B cell (primary cell): ENCODE measurements around the gene CSTF3. TPM values are rescaled to one million over a fixed set of nuclear protein-coding genes. Genes with fewer than 3 reads are reported as not detected.
A peak's percentile ranks its signal among the peaks of the same experiment; 100 is the strongest.

Source experiments
- ATAC-seq: fragments of 200-7000 bp; cut with Tn5 transposase; one replicate; pipeline ENCODE4 v1.10.0; 2021; ENCODE audit warnings: low read depth, mild to moderate bottlenecking, moderate number of reproducible peaks, moderate library complexity
- CTCF ChIA-PET: fragments of 350-600 bp; sonication (Branson Sonifier 250); formaldehyde crosslinking; loops from one replicate; lab custom pipeline; 2021; ENCODE audit warnings: antibody characterized with exemption, inconsistent platforms; lab: Charles Lee
- POLR2A ChIA-PET: fragments of 350-600 bp; sonication (Branson Sonifier 250); formaldehyde crosslinking; loops from one replicate; lab custom pipeline; 2021; ENCODE audit warnings: antibody characterized with exemption; lab: Charles Lee
- DNase-seq: peaks from one replicate; pipeline ENCODE4 v3.0.0; 2013
- H2AFZ ChIP-seq: 2 replicates; pipeline ENCODE4 v1.6.1; 2012; ENCODE audit warnings: mild to moderate bottlenecking, low read depth, low read length; ENCODE audit not compliant: insufficient read depth, poor library complexity, severe bottlenecking
- H3K27ac ChIP-seq, 2 donors: 1 replicate in 1 of 2; 2 replicates in 1 of 2; pipeline ENCODE4 v1.5.1; 2012 to 2013; ENCODE audit warnings: low read length in 2 of 2, mild to moderate bottlenecking in 2 of 2, moderate library complexity in 1 of 2
- H3K27me3 ChIP-seq, 4 experiments: fragments of 200-600 bp in 1 of 4; sonication (generic) in 1 of 4; replicated peaks in 1 of 4; 1 replicate in 2 of 4; 2 replicates in 2 of 4; pipeline versions ENCODE4 v1.6.1 to v1.7.0; 2013 to 2016; ENCODE audit warnings: low read length in 3 of 4, mild to moderate bottlenecking in 2 of 4, mixed read lengths in 1 of 4, moderate library complexity in 1 of 4; ENCODE audit not compliant: insufficient read depth in 4 of 4, control insufficient read depth in 3 of 4; ENCODE audit errors: control extremely low read depth in 1 of 4
- H3K36me3 ChIP-seq, 2 experiments: replicated peaks in 1 of 2; 1 replicate in 1 of 2; 2 replicates in 1 of 2; pipeline versions ENCODE4 v1.6.1 to v1.7.1; 2013; ENCODE audit warnings: low read length in 1 of 2; ENCODE audit not compliant: insufficient read depth in 2 of 2, control insufficient read depth in 1 of 2; ENCODE audit errors: control extremely low read depth in 1 of 2, extremely low read depth in 1 of 2
- H3K4me1 ChIP-seq, 2 donors: fragments of 200-600 bp in 1 of 2; sonication (generic) in 1 of 2; 1 replicate in 1 of 2; 2 replicates in 1 of 2; pipeline versions ENCODE4 v1.5.1 to v1.6.1; 2013 to 2017; ENCODE audit warnings: low read length in 2 of 2; ENCODE audit not compliant: control insufficient read depth in 2 of 2, insufficient read depth in 2 of 2
- H3K4me2 ChIP-seq: replicated peaks from 2 replicates; pipeline ENCODE3; 2012; ENCODE audit warnings: mild to moderate bottlenecking, low read depth, low read length; ENCODE audit not compliant: poor library complexity, severe bottlenecking
- H3K4me3 ChIP-seq, 5 experiments: fragments of 200-600 bp in 1 of 5; sonication (generic) in 1 of 5; 1 replicate in 3 of 5; 2 replicates in 2 of 5; pipeline versions ENCODE4 v1.5.1 to v1.7.0; 2011 to 2016; ENCODE audit warnings: low read length in 4 of 5, mild to moderate bottlenecking in 4 of 5, low read depth in 2 of 5, control low read depth in 1 of 5, moderate library complexity in 1 of 5; ENCODE audit not compliant: insufficient read depth in 1 of 5; ENCODE audit errors: control extremely low read depth in 1 of 5, extremely low read depth in 1 of 5
- H3K79me2 ChIP-seq: fragments of 200-600 bp; sonication (generic); one replicate; pipeline ENCODE4 v1.6.0; 2016; ENCODE audit warnings: low read length; ENCODE audit not compliant: control insufficient read depth, insufficient read depth
- H3K9ac ChIP-seq: fragments of 200-600 bp; sonication (generic); 2 replicates; pipeline ENCODE4 v1.6.1; 2017; ENCODE audit warnings: mild to moderate bottlenecking, low read length, moderate library complexity
- H3K9me3 ChIP-seq, 3 donors: one replicate each; pipeline versions ENCODE4 v1.6.1 to v1.7.1; 2013; ENCODE audit warnings: low read length in 2 of 3; ENCODE audit not compliant: control insufficient read depth in 2 of 3, insufficient read depth in 1 of 3; ENCODE audit errors: control extremely low read depth in 1 of 3
- H4K20me1 ChIP-seq: 2 replicates; pipeline ENCODE4 v1.6.0; 2012; ENCODE audit warnings: mild to moderate bottlenecking, low read length; ENCODE audit not compliant: insufficient read depth, control insufficient read depth, poor library complexity, severe bottlenecking
- H3K27ac Mint-ChIP-seq: one replicate; pipeline ENCODE4 v1.8.0; 2021; ENCODE audit warnings: mixed read lengths
- H3K27me3 Mint-ChIP-seq: one replicate; pipeline ENCODE4 v1.8.0; 2021; ENCODE audit warnings: mixed read lengths
- H3K4me1 Mint-ChIP-seq: one replicate; pipeline ENCODE4 v1.8.0; 2021; ENCODE audit warnings: mixed read lengths
- H3K4me3 Mint-ChIP-seq: one replicate; pipeline ENCODE4 v1.8.0; 2021; ENCODE audit warnings: mixed read lengths
- H3K9me3 Mint-ChIP-seq: one replicate; pipeline ENCODE4 v1.8.0; 2022; ENCODE audit warnings: mixed read lengths; ENCODE audit not compliant: insufficient read depth
- CTCF ChIP-seq: fragments of 200-600 bp; IDR thresholded peaks from one replicate; pipeline ENCODE4 v1.8.0; 2022; ENCODE audit warnings: antibody characterized with exemption, mild to moderate bottlenecking
- EZH2 ChIP-seq: IDR thresholded peaks from 2 replicates; pipeline ENCODE4 v1.6.1; 2012; ENCODE audit warnings: borderline replicate concordance, low read depth, mild to moderate bottlenecking, moderate library complexity, low read length; ENCODE audit not compliant: insufficient read depth, poor library complexity, severe bottlenecking
- WGBS: methylation state at CpG from one replicate; pipeline ENCODE4 v1.1.5; 2013; ENCODE audit warnings: missing lambda C conversion rate; ENCODE audit not compliant: insufficient coverage; 5-methylcytosine and 5-hydroxymethylcytosine counted together
- intact Hi-C: fragments of 100-400 bp; cut with micrococcal nuclease; formaldehyde crosslinking; loops from one replicate; pipeline ENCODE4 v1.10.0; 2022
- polyA plus RNA-seq: library from polyadenylated mRNA; depleted of rRNA; stranded (reverse); fragments of >200 nt; gene quantifications from 2 replicates; pipeline ENCODE4 v1.2.3, GENCODE V29; 2012
- total RNA-seq, 2 donors: library from RNA; stranded (reverse); fragments of 120-200 nt in 1 of 2; gene quantifications; 1 replicate in 1 of 2; 2 replicates in 1 of 2; pipeline versions ENCODE4 v1.2.3 to v1.2.4, GENCODE V29; 2013 to 2022

CSTF3 gene
- total and polyA plus RNA-seq, 2 donors (not counting 1 experiment from before 2014, with no cell fraction given) = 14.4 to 42.2 TPM

GRCh38 chr11:33094157-33094556 is 67.1 kb downstream of the CSTF3 start:
- Histone ChIP-seq H3K27ac (no peak overlapping the region), H2AFZ (no peak overlapping the region), H3K9ac (no peak overlapping the region), H4K20me1 (no peaks in the 10 kb centered on the region), H3K4me1 (no peaks in the 10 kb centered on the region), H3K79me2 (no peaks in the 10 kb centered on the region), H3K36me3 (peaks cover 7 to 33% of the 10 kb centered on the region in 2 experiments), H3K27me3 (no peaks in the 10 kb centered on the region), H3K4me3 (no peak overlapping the region), H3K4me2 (no peak overlapping the region), H3K9me3 (no peaks in the 10 kb centered on the region)
- ATAC-seq = no peak
- H3K27ac Mint-ChIP-seq = no peak overlapping the region
- no peak for TF ChIP-seq EZH2
- TF ChIP-seq CTCF = no peak
- CTCF ChIA-PET = no interaction called here
- H3K9me3 Mint-ChIP-seq = no peaks in the 10 kb centered on the region
- no peak overlapping the region for H3K4me3 Mint-ChIP-seq
- no peak for DNase-seq
- POLR2A ChIA-PET = no interaction called here
- no CpG with 5 or more reads among the region's 1 CpG for WGBS
- H3K27me3 Mint-ChIP-seq = no peaks in the 10 kb centered on the region
- intact Hi-C loops = no loop called here
- no peaks in the 10 kb centered on the region for H3K4me1 Mint-ChIP-seq

DNA sequence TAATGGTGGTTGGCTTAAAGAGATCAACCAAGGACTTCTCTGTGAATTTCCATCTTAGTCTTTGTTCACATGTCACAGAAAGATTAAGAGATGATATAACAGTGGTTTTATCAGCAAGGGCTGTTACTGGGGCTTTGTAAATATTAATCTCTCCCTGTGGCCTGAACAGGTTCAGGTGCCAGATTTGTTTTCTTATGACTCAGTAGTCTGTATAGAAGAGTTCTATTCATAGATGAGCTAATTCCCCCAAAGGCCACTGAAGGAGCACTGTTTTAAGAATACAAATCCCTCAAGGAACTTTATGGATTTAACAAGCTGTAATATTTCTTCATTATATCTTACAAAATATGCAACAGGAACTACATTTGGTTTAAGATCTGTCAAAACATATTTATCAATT is 71.5 kb downstream of the CSTF3 start:
- H4K20me1 ChIP-seq = no peaks in the 10 kb centered on the region
- no peak overlapping the region for H3K9ac ChIP-seq
- no peak for TF ChIP-seq CTCF
- TF ChIP-seq EZH2 = no peak
- no peak overlapping the region for H3K4me3 Mint-ChIP-seq
- no peak overlapping the region for H3K27ac ChIP-seq
- no peaks in the 10 kb centered on the region for H3K27me3 ChIP-seq
- H3K4me3 ChIP-seq = no peak overlapping the region
- no peaks in the 10 kb centered on the region for H3K9me3 Mint-ChIP-seq
- no peaks in the 10 kb centered on the region for H3K4me1 Mint-ChIP-seq
- ChIA-PET CTCF (interaction anchor here (0.7 kb wide), 1 partner anchor 538 kb away, joined by 3 read pairs; no protein-coding TSS in a partner anchor), POLR2A (no interaction called here)
- H3K4me1 ChIP-seq = no peaks in the 10 kb centered on the region
- no peaks in the 10 kb centered on the region for H3K79me2 ChIP-seq
- H3K36me3 ChIP-seq = peaks cover 11 to 26% of the 10 kb centered on the region in 2 experiments
- no peaks in the 10 kb centered on the region for H3K9me3 ChIP-seq
- H3K27me3 Mint-ChIP-seq = no peaks in the 10 kb centered on the region
- intact Hi-C loops = no loop called here
- no peak overlapping the region for H2AFZ ChIP-seq
- no peak for ATAC-seq
- no peak overlapping the region for H3K4me2 ChIP-seq
- H3K27ac Mint-ChIP-seq = peak overlapping the region; percentile 13
- DNase-seq = no peak
